NCI-H2227 (cell line): ENCODE data around the gene SNTG2.
"Not testable (repeated sequence)": the region's sequence is repeated elsewhere in the genome, so short reads cannot be mapped to it uniquely, and the experiment has no call there.

Experiments used
- DNase-seq: peaks from one replicate; lab custom pipeline; 2025; ENCODE audit not compliant: unreplicated experiment; lab: John Stamatoyannopoulos, UW

Gene SNTG2

DNA sequence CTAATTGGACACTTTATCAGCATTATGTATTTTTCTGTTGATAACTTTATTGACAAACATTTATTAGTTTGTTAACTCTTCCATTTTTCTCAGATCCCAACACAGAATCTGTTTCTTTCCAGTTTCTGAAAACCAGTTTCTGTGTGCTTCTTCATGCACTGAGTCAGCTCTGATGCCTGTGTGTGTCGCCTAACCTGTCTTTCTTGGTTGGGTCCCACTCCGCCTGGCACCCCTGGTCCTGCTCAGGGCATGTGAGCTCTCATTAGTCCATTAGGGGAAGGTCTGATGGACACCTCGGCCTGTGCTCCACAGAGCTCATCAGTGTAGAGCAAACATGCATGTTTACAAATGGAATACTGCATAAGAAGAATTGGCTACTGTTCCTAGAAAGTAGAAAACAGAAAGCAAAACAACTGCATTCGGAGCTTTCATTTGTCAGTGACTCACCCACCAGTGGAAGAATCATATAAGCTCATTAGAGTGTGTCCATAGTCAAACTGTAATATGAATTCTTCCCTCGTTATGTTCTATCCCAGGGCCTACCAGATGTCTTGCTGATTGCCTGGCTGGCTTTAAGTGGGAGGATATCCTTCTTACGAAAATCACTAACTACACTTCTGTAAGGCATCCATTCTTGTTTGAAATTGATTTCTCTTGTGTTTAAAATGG is 137.7 kb downstream of the SNTG2 start:
- DNase-seq, result no peak

DNA sequence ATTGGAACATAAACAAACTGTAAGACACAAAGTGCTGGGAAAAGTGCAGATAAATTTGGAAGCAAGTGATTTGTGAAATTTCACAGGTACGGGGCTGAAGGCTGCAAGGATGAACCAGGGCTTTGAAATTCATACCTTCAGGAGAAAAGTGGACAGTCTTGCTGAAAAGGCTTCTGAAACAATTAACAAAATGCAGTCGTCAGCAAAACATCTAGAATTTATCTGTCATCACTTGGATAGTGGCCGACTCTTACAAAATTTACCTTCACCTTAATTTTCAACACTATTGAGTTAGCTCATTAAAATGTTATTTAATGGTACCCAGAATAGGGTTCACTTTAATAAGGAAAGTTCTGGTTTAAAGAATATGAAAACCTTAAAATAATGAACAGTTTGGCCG is 138.3 kb downstream of the SNTG2 start:
- no peak for DNase-seq

DNA sequence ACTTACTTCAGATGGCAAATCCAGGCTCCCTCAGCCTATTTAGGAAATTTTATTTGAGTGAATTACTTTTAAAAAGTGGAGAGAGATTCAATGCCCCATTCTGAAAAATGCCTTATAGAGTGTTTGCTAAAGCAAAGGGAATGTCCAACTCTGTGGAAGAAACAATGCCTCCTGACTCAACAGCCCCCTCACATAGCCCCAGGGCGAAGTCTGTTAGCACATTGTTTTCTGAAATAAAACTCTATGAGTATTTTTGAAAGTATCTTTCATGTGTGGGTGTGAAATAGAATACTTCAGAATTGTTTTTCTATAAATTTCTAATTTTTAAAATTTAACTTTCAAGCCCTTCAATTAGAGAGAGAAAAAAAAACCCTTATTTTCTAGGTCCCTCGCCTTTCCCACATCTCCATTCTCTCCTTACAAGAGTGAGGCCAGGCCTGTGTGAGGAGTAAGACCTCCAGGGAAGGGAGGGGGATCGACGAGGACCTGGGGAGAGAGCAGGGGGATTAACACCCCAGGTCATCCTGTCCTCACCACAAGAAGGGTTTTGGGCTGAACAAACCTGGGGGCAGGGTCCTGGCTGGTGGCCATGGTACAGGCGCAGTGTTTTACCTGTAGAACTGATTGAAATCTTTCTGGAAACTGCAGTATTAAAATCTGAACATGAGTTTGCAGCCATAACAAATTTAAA is 141.4 kb downstream of the SNTG2 start:
- no peak for DNase-seq

DNA sequence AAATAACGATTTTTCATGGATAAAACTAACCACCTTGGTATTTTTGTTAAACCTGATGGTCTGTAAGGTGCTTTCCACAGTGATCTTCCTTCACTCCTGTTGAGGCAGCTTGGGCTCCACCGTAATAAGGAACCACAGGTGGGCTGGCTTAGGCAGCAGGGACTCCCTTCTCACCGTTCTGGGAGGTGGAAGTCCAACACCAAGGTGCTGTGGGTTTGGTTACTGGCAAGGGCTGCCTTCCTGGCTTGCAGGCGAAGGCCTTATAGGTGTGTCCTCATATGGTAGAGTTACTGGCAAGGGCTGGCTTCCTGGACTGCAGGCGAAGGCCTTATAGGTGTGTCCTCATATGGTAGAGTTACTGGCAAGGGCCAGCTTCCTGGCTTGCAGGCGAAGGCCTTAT is 143.0 kb downstream of the SNTG2 start:
- DNase-seq, result not testable (repeated sequence)

DNA sequence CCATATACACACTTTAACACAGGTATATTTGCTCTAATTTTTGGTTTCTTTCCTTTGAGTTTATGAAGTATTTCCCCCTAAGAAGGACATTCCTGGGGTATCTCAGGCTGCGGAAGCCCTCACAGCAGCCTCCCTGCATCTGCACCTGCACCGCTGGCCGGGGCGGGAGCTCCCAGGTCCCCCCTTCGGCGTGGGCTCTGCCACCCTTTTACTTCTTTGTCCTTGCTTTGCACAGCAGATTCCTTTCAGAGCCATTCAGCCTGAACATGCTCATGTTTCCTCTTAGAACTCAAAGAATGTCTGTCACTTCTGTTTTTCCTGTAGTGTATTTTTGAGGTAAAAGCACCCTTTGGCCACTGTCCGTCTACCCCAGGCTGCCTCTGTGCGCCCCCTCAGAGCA is 146.5 kb downstream of the SNTG2 start:
- no peak for DNase-seq

DNA sequence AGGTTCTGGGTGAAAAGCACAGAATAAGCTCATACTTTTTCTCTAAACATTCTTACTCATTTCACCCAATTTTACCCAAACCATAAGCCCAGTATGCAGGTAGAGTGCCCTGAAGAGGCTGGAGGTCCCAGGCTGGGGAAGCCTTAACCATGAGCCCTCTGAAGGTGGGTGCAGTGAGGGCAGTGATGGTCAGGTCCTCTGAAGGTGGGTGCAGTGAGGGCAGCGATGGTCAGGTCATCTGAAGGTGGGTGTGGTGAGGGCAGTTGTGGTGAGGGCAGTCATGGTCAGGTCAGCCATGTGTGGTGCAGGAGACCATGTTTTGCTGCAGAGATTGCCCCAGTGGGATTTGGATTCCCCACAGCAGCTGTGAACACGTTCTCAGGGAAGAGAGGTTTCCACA is 148.8 kb downstream of the SNTG2 start:
- no peak for DNase-seq

DNA sequence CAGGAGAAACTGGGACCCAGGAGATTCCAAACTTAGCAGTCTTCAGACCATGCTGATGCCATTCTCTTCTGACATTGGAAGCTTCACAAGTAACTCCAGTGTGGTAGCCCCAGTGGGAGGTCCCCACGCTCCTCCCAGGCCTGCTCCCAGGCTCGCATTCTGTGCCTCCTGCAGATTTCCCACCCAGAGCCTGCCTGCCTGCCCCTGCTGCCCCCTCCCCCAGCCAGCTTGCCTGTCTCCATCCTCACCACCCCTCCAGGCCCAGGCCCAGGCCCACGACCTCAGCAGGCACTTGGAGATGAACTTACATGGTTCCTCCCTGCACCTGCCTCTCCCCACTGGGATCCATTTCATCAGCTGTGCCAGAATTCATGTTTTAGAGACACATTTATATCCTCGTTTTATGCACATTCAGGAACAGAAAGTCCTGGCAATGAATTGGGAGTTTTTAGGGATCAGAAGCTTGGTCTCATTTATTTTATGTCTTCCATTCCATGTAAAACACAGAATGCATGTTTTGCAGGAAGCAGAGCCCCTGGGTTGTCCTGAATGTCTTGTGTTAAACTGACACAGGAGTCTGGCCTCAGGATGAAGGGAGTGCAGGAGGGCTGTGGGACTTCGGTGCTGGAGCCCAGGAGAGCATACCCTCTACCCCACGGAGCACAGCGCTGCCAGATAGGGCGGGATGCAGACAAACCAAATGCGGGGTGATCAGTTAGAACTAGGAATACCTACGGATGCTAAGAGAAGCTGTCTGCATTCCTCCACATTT is 150.5 kb downstream of the SNTG2 start:
- no peak for DNase-seq

DNA sequence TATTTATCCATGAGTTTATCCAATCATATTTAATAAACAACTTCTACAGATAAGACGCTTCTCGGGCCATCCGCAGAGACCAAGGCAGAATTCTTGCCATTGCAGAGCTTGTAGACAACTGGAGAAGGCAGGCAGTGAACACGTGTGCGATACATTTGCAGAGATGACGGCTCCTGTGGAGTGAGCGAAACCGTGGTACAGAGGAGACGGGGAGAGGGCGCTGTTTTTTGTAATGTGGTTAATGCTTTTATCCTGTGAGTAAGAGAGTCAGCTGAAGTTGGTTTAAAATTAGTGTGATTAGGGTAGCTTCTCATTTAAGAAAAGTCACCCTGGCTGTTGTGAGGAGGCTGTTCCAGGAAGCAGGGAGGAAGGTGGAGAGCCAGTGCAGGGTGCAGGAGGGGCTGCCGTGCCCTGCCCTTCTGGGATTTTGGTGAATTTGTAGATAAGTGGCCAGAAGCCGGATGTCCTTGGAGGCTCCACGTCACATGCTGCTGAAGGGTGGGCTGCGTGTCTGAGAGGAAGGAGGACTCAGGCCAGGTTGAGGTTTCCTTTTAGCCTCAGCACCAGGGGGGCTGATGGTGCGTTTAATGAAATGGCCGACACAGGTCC is 151.4 kb downstream of the SNTG2 start:
- DNase-seq, result no peak

DNA sequence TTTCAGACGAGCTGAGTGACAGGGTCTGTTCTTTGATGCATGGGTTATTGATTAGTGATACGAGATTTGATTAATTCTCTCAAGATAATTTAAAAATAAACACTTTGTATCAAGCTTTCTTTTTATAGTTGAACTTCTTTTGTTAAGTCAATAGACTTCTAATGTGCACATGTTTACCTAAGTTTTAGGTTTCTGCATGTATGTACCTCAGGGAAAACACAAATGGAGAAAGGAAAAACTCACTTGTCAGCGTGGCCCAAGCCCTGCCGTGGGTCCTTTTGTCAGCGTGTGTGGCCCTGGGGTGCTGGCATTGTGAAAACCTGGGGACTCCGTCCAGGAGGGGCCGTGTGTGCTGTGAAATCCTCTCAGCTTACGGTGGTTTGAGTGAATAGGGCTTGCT is 153.7 kb downstream of the SNTG2 start:
- DNase-seq, result no peak

DNA sequence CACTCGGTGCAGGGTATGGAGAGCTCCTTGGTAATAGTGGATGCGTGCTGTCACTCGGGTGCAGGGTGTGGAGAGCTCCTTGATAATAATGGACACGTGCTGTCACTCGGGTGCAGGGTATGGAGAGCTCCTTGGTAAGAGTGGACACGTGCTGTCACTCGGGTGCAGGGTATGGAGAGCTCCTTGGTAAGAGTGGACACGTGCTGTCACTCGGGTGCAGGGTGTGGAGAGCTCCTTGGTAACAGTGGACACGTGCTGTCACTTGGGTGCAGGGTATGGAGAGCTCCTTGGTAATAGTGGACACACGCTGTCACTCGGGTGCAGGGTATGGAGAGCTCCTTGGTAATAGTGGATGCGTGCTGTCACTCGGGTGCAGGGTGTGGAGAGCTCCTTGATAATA is 155.7 kb downstream of the SNTG2 start:
- DNase-seq, result not testable (repeated sequence)

DNA sequence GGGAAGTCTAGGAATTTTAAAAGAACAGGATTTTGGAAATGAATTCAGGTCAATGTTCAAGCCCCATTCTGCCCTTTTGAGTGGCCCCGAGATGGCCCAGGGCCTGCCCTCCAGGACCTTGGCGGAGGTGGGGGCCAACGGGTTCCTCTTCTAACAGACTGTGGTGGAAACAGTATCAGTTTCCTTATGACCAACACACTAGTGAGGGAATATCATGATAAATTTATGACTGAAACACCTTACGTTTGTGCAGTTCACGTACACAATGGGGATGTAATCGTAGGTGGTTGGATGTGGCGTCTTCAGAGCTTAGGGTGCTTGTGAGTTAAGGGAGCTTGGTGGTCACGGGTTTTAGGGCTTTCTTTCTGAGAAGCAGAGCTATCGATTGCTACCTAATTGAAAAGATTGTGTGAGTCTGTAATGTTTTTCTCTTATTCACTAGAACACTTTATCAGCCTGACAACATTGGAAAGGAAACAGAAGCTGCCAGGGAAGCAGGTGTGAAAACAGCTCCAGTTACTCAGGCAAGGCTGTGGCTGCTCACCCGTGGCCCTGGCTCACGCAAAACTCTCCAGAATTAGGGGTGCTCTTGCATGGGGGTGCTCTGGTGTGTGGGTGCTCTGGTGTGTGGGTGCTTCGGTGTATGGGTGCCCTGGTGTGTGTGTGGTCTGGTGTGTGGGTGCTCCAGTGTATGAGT is 165.3 kb downstream of the SNTG2 start:
- DNase-seq, result no peak

DNA sequence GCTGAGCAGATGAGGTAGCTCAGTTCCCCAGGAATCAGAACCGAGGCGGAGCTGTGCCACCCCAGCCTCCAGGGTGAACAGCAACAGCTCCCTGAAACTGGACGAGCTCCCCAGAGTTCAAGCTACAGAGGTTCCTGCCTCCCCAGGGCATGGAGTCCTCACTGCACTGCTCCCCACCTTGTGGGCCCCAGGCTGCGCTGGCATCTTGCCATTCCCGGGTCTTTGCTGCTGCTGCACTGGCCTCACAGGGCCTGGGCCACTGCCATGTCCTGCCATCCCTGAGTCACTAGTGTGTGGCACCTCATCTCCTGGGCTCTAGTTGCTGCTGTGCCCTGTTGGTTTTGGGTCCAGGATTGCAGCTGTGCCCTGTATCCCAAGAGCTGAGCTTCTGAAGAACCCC is 166.9 kb downstream of the SNTG2 start:
- no peak for DNase-seq

DNA sequence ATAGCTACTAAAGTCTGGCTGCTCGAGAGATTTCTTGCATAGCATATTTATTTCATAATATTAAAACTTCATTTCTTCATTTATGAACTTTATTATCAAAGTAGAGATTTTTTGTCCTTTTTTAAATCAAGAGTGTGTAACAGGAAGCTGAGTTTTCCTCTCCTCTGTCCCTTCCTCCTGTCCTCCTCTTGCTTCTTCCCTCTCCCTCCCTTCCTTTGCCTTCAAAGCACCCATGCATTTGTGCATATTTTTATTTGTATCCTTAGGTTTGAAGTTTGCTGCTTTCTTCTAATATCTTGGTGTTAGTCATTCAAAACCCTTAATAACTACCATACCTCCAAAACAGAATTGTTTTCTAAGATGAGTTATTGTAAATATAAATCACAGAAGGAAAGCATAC is 174.6 kb downstream of the SNTG2 start:
- no peak for DNase-seq

DNA sequence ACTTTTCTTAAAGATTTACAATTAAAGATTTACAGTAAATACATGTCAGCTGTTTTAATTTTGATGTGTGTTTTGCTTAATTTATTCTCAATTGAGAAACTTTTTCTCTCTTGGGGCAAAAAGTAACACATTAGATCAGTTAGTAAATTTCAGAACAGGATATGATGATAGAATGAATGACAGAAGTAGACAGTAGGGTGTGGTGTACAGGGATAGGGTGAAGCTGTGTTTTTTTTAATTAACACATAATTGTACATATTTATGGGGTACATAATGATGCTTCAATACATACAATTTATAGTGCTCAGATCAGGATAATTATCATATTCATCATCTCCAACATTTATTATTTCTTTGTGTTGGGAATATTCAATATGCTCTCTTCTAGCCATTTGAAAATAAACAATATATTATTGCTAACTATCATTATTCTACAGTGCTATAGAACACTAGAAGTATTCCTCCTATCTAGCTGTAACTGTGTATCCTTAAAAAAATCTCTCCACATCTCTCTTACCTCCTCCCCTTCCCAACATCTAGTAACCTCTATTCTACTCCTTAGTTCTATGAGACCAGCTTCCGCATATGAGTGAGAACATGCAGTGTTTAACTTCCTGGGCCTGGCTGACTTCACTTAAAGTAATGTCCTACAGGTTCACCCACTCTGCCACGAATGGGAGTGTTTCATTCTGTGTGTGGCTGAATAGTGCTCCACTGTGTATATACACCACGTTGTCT is 175.2 kb downstream of the SNTG2 start:
- DNase-seq, result no peak

DNA sequence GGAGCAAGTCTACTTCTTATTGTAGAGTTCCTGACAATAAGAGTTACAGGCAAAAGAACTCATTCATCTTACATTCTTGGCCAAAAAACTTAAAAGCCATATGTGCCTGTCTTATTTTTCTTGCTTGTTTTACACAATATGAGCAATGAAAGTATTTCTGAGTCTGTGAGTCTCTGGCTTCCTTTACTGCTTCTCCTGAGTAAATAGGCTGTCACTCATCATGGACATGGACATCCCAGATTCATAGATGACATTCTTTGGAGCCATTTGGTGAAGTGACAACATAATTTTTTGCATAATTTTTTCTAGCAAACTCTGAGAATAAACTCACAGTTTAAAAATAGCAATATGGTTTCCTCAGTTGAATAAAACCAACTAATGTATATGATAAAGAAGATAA is 179.3 kb downstream of the SNTG2 start:
- no peak for DNase-seq

DNA sequence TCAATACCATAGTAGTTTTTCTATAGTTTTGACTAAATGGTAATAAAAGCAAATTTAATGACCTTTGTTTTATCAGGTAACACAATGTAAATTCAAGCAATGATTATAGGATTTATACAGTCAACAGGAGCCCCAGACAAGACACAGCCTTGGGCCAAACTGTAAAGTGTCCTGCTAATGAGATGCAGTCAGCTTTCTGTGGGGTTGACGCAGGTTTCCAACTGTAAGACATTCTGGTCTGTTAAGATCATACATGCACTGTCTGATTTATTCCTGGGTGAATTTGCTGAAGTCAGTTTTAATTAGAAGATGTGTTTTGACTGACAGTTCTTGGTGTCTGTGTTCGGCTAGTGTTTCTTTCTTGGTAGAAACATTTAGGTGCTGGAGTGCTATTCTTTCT is 180.3 kb downstream of the SNTG2 start:
- DNase-seq, result no peak

DNA sequence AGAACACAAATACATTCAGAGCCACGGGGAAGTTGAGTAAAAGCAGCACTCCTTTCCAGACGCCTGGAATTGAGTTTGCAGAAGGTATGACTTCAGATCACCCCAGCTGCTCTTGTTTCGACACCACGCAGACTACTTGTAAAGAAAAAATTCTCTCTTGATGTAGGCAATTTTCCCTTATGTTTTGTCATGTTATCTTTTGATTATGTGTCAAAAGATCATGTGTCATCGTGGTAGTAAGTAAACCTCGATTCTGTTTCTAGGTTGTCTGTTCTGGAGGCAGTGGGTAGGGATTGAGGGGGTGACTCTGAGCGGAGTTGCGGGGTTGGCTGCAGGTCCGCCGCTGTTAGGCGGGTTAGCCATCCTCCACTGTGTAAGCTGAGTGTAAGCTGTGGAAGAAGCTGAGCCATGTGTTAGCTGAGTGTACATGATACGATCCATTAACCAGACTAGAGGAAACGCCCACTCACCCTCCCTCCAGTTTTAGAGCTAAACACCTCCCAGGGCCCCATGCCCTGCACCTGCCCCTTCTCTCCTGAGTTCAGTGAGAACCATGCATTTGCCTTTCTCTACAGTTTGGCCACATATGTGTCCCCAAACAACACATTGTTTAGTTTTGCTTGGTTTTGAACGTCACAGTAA is 181.8 kb downstream of the SNTG2 start:
- DNase-seq, result no peak

DNA sequence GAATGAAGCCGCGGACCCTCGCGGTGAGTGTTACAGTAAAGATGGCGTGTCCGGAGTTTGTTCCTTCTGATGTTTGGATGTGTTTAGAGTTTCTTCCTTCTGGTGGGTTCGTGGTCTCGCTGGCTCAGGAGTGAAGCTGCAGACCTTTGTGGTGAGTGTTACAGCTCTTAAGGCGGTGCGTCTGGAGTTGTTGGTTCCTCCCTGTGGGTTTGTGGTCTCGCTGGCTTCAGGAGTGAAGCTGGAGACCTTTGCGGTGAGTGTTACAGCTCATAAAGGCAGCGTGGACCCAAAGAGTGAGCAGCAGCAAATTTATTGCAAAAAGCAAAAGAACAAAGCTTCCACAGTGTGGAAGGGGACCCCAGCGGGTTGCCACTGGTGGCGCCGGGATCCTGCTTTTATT is 183.2 kb downstream of the SNTG2 start:
- DNase-seq, result not testable (repeated sequence)

DNA sequence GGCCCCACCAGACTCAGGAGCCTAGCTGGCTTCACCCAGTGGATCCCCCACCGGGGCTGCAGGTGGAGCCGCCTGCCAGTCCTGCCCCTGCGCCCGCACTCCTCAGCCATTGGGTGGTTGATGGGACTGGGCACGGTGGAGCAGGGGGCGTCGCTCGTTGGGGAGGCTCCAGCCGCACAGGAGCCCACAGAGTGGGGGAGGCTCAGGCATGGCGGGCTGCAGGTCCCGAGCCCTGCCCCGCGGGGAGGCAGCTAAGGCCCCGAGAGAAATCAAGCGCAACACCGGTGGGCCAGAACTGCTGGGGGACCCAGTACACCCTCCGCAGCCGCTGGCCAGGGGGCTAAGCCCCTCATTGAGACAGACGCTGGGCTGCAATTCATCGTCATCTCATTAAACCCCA is 184.0 kb downstream of the SNTG2 start:
- DNase-seq, result no peak

DNA sequence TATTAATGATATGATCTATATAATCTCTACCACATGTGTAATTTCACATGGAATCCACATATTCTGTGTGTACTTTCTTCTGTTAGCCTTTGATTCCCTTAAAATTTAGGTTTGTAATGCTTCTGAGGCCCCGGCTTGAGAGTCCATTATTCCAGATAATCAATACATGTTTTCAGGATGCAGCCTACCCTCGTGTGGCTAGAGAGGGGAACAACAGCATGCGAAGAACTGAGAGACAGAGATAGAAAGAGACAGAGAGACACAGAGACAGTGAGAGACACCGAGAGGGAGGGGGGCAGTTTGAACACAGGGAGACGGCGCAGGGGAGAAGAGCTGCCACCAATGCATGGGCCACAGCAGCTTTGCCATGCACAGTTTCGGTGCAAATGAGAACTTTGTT is 185.4 kb downstream of the SNTG2 start:
- DNase-seq, result no peak
